Right lobe of liver (tissue), 4 donors: ENCODE measurements around the gene MAPK8.

Experiments used
- POLR2A ChIP-seq: fragments of 450-650 bp; IDR thresholded peaks from one replicate; pipeline ENCODE4 v1.6.1; 2017; ENCODE audit warnings: antibody characterized with exemption, mild to moderate bottlenecking
- TF ChIP-seq, protein P1 (sequence below), 4 donors: fragments of 200-600 bp in 3 of 4; fragments of 450-650 bp in 1 of 4; IDR thresholded peaks; one replicate each; pipeline versions ENCODE4 v1.5.1 to v1.8.0; 2016 to 2022; ENCODE audit warnings: antibody characterized with exemption in 4 of 4, mild to moderate bottlenecking in 2 of 4
- donor health status: DM: no; HTN: no; CAD: no.
- donor health status: DM: no; HTN: no; CAD: no.
- donor health status: DM: no; HTN: yes; CAD: no.

DNA sequence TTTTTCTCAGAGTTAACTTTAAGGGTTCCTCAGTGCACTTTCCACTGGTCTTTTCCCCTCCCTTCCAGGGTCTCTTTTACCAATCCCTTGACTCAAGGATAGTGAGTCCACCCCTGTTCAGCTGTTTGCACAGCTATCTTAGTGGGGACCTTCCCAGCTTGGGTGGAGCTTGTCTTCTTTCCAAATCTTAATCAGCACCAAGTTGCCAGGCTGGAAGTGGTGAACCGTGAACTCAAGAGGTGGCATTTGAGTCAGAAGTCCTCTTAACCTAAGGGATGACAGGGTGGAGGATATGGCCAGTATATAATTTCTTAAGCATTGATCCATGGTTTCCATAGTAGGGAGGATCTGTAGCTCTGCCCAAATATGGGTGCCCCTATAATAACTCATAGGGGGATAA lies 25.0 kb downstream of the MAPK8 start:
- no peak for TF ChIP-seq POLR2A
- TF ChIP-seq, protein P1, sequence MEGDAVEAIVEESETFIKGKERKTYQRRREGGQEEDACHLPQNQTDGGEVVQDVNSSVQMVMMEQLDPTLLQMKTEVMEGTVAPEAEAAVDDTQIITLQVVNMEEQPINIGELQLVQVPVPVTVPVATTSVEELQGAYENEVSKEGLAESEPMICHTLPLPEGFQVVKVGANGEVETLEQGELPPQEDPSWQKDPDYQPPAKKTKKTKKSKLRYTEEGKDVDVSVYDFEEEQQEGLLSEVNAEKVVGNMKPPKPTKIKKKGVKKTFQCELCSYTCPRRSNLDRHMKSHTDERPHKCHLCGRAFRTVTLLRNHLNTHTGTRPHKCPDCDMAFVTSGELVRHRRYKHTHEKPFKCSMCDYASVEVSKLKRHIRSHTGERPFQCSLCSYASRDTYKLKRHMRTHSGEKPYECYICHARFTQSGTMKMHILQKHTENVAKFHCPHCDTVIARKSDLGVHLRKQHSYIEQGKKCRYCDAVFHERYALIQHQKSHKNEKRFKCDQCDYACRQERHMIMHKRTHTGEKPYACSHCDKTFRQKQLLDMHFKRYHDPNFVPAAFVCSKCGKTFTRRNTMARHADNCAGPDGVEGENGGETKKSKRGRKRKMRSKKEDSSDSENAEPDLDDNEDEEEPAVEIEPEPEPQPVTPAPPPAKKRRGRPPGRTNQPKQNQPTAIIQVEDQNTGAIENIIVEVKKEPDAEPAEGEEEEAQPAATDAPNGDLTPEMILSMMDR (IDR thresholded peaks at IDR 0.05), result no peak
